ENCODE data around the gene EGFL7. TPM values are rescaled to one million over a fixed set of nuclear protein-coding genes. Genes with fewer than 3 reads are reported as not detected.

EGFL7 gene
- total RNA-seq, 1 experiment from 2014 or later, result 54.6 TPM

DNA sequence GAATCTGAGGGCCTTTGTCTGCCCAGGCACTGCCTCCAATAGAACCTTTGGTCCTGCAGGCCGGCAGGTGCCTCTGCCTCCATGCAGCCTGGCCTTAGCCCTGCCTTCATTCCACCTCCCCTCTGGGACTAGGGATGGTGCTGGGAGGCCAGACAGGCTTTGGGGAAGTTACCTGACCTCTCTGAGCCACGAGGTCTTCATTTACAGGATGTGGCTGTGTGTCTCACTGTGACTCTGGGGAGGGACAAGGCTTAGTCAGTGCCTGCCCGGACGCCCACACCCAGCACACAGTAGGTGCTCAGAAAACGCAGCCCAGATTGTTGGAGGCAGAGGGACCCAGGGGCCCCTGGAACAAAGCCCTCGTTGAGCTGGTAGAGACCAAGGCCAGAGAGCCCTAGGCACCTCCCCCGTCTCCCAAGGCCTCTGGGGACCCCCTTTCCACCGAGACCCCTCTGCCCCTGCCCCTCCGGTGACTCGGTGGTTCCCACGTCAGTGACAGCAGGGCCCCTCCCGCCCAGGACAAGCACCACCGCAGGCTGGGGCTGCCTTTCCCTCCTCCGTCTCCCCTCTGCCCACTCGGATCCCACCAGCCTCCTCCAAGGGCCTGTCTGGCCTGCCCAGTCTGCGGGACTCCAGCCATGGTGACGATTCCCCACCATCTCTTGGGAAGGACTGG lies 46.9 kb upstream of the EGFL7 start (continued):
- TF ChIP-seq, protein P1, sequence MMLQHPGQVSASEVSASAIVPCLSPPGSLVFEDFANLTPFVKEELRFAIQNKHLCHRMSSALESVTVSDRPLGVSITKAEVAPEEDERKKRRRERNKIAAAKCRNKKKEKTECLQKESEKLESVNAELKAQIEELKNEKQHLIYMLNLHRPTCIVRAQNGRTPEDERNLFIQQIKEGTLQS (CRISPR knock-in tag; conservative IDR thresholded peaks at IDR 0.05), result no peak
- TF ChIP-seq NFATC4 (CRISPR knock-in tag; IDR thresholded peaks at IDR 0.05) (no peak), PRRX2 (CRISPR knock-in tag; IDR thresholded peaks at IDR 0.05) (no peak), FOXP1 (CRISPR knock-in tag; IDR thresholded peaks at IDR 0.05; ENCODE audit: borderline replicate concordance) (no peak), CREB1 (CRISPR knock-in tag; IDR thresholded peaks at IDR 0.05) (no peak), ZNF121 (CRISPR knock-in tag; IDR thresholded peaks at IDR 0.05) (no peak)
- TF ChIP-seq, protein P2, sequence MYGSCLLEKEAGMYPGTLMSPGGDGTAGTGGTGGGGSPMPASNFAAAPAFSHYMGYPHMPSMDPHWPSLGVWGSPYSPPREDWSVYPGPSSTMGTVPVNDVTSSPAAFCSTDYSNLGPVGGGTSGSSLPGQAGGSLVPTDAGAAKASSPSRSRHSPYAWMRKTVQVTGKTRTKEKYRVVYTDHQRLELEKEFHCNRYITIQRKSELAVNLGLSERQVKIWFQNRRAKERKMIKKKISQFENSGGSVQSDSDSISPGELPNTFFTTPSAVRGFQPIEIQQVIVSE (CRISPR knock-in tag; IDR thresholded peaks at IDR 0.05; ENCODE audit: borderline replicate concordance), result no peak
- TF ChIP-seq, protein P3, sequence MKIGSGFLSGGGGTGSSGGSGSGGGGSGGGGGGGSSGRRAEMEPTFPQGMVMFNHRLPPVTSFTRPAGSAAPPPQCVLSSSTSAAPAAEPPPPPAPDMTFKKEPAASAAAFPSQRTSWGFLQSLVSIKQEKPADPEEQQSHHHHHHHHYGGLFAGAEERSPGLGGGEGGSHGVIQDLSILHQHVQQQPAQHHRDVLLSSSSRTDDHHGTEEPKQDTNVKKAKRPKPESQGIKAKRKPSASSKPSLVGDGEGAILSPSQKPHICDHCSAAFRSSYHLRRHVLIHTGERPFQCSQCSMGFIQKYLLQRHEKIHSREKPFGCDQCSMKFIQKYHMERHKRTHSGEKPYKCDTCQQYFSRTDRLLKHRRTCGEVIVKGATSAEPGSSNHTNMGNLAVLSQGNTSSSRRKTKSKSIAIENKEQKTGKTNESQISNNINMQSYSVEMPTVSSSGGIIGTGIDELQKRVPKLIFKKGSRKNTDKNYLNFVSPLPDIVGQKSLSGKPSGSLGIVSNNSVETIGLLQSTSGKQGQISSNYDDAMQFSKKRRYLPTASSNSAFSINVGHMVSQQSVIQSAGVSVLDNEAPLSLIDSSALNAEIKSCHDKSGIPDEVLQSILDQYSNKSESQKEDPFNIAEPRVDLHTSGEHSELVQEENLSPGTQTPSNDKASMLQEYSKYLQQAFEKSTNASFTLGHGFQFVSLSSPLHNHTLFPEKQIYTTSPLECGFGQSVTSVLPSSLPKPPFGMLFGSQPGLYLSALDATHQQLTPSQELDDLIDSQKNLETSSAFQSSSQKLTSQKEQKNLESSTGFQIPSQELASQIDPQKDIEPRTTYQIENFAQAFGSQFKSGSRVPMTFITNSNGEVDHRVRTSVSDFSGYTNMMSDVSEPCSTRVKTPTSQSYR (CRISPR knock-in tag; IDR thresholded peaks at IDR 0.05), result no peak

DNA sequence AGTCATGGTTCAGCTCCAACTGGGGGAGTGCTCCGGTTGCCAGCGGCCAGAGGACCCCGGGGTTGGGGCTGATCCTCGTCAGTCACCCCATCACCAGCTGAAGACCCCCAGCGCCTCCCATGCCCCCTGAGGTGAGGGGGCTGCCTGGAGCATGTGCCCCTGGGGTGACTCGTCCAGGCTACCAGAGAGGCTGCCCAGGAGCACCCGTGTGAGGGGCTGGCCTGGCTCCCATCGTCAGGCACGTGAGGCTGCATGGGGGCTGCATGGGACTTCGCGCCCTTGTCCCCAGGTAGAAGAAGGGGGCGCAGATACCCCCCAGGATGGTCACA lies 46.4 kb upstream of the EGFL7 start:
- no peak for ATAC-seq
- H3K27me3 Mint-ChIP-seq (ENCODE audit: low read depth), result no peaks in the 10 kb centered on the region; the same call in 1 of the 2 replicates
- no peak for DNase-seq (ENCODE audit: low spot score)
- H3K4me3 Mint-ChIP-seq, result no peak overlapping the region
- H3K27ac Mint-ChIP-seq, result no peak overlapping the region
- H3K4me1 Mint-ChIP-seq, result peaks cover 8% of the 10 kb centered on the region
- ChIA-PET POLR2A (no interaction called here), CTCF (interaction anchor here (0.7 kb wide), 1 partner anchor 9 kb away, joined by 3 read pairs; no protein-coding TSS in a partner anchor)
- H3K36me3 Mint-ChIP-seq, result no peaks in the 10 kb centered on the region
- H3K9me3 Mint-ChIP-seq, result no peaks in the 10 kb centered on the region
- TF ChIP-seq ZNF219 (CRISPR knock-in tag; IDR thresholded peaks at IDR 0.05; ENCODE audit: borderline replicate concordance) (no peak), GTF2I (CRISPR knock-in tag; conservative IDR thresholded peaks at IDR 0.05) (no peak), ZNF423 (CRISPR knock-in tag; IDR thresholded peaks at IDR 0.05) (no peak), CBFB (CRISPR knock-in tag; IDR thresholded peaks at IDR 0.05; ENCODE audit: low read depth) (no peak), ZNF232 (CRISPR knock-in tag; IDR thresholded peaks at IDR 0.05) (no peak), JUN (CRISPR knock-in tag; IDR thresholded peaks at IDR 0.05) (no peak)
- TF ChIP-seq, protein P4, sequence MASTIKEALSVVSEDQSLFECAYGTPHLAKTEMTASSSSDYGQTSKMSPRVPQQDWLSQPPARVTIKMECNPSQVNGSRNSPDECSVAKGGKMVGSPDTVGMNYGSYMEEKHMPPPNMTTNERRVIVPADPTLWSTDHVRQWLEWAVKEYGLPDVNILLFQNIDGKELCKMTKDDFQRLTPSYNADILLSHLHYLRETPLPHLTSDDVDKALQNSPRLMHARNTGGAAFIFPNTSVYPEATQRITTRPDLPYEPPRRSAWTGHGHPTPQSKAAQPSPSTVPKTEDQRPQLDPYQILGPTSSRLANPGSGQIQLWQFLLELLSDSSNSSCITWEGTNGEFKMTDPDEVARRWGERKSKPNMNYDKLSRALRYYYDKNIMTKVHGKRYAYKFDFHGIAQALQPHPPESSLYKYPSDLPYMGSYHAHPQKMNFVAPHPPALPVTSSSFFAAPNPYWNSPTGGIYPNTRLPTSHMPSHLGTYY (CRISPR knock-in tag; IDR thresholded peaks at IDR 0.05), result no peak
- TF ChIP-seq, protein P5, sequence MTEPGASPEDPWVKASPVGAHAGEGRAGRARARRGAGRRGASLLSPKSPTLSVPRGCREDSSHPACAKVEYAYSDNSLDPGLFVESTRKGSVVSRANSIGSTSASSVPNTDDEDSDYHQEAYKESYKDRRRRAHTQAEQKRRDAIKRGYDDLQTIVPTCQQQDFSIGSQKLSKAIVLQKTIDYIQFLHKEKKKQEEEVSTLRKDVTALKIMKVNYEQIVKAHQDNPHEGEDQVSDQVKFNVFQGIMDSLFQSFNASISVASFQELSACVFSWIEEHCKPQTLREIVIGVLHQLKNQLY (CRISPR knock-in tag; IDR thresholded peaks at IDR 0.05), result no peak
- TF ChIP-seq, protein P3 (CRISPR knock-in tag; IDR thresholded peaks at IDR 0.05), result no peak
- TF ChIP-seq, protein P6, sequence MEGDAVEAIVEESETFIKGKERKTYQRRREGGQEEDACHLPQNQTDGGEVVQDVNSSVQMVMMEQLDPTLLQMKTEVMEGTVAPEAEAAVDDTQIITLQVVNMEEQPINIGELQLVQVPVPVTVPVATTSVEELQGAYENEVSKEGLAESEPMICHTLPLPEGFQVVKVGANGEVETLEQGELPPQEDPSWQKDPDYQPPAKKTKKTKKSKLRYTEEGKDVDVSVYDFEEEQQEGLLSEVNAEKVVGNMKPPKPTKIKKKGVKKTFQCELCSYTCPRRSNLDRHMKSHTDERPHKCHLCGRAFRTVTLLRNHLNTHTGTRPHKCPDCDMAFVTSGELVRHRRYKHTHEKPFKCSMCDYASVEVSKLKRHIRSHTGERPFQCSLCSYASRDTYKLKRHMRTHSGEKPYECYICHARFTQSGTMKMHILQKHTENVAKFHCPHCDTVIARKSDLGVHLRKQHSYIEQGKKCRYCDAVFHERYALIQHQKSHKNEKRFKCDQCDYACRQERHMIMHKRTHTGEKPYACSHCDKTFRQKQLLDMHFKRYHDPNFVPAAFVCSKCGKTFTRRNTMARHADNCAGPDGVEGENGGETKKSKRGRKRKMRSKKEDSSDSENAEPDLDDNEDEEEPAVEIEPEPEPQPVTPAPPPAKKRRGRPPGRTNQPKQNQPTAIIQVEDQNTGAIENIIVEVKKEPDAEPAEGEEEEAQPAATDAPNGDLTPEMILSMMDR (IDR thresholded peaks at IDR 0.05), result no peak
- TF ChIP-seq, protein P7, sequence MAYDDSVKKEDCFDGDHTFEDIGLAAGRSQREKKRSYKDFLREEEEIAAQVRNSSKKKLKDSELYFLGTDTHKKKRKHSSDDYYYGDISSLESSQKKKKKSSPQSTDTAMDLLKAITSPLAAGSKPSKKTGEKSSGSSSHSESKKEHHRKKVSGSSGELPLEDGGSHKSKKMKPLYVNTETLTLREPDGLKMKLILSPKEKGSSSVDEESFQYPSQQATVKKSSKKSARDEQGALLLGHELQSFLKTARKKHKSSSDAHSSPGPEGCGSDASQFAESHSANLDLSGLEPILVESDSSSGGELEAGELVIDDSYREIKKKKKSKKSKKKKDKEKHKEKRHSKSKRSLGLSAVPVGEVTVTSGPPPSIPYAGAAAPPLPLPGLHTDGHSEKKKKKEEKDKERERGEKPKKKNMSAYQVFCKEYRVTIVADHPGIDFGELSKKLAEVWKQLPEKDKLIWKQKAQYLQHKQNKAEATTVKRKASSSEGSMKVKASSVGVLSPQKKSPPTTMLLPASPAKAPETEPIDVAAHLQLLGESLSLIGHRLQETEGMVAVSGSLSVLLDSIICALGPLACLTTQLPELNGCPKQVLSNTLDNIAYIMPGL (CRISPR knock-in tag; IDR thresholded peaks at IDR 0.05), result no peak
- TF ChIP-seq, protein P8, sequence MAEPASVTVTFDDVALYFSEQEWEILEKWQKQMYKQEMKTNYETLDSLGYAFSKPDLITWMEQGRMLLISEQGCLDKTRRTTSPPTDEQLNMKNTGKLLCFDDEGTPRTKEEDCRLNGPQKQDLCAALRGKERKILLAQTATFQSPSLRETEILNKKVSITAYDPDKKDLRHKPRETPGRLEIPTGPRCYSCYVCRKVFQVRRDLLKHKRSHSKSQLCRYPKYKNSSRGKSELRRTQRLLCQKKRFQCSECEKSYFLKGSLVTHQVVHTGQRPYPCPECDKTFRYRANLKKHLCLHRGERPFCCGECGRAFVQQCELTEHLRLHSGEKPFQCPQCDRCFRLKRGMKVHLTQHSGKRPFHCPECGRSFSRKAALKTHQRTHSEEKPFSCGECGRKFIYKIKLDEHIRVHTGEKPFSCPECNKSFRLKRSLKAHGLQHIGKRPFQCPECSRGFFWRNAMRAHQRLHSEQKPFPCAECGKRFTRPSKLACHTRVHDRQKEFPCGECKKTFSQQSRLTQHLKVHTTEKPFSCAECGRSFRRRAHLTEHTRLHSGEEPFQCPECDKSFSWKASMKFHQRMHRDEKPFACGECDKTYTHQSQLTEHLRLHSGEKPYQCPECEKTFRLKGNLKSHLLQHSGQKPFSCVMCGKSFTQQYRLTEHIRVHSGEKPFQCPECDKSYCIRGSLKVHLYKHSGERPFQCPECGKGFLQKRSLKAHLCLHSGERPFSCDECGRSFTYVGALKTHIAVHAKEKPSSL (CRISPR knock-in tag; conservative IDR thresholded peaks at IDR 0.05), result no peak
